DMS 273 (cell line): ENCODE measurements around the gene B3GALT5.
"Not testable (repeated sequence)": the region's sequence is repeated elsewhere in the genome, so short reads cannot be mapped to it uniquely, and the experiment has no call there.

Experiments
- DNase-seq: peaks from one replicate; lab custom pipeline; 2025; ENCODE audit not compliant: unreplicated experiment; lab: John Stamatoyannopoulos, UW

Gene B3GALT5, protein sequence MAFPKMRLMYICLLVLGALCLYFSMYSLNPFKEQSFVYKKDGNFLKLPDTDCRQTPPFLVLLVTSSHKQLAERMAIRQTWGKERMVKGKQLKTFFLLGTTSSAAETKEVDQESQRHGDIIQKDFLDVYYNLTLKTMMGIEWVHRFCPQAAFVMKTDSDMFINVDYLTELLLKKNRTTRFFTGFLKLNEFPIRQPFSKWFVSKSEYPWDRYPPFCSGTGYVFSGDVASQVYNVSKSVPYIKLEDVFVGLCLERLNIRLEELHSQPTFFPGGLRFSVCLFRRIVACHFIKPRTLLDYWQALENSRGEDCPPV

DNA sequence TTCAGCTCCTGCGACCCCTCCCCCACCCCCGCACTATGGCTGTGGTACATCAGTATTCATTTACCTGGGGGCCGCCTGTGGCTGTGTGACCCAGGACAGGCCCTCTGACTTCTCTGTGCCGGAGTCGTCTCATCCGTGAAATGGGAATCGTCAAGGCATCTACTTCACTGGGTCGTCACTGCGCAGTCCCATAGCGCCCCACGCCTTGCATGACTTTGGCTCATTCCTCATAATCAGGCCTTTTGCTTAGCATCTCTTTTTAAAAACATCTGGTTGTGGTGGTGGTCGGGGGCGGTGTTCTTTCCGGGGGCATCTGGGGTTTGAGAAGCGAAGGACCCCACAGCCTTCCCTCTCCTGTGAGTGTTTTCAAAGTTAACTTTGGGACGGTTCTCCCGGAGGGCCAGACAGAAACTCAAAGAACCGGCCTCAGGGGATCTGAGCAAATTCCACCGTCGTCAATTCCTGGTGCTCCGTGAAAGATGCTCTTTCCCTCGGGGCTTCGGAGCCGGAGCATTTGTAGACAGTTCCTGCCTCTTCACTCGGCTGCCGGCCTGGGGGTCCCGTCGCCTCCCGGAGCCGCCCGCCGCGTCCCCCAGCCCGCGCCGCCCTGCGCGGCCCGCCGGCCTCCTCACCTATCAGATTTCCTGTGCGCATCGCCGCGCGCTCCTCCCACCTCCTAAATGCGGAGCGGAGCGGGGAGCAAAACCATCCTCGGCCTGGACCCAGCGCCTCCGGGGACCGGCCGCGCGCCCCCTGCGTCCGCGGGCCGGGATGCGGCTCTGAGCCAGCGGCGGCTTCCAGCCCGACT lies at the start of gene B3GALT5:
TSS of gene B3GALT5 (plus strand) at position 708 of the 808 bp plus-strand sequence. CDS start 47,620 bp downstream, outside the sequence.
- DNase-seq: peak; percentile 79

DNA sequence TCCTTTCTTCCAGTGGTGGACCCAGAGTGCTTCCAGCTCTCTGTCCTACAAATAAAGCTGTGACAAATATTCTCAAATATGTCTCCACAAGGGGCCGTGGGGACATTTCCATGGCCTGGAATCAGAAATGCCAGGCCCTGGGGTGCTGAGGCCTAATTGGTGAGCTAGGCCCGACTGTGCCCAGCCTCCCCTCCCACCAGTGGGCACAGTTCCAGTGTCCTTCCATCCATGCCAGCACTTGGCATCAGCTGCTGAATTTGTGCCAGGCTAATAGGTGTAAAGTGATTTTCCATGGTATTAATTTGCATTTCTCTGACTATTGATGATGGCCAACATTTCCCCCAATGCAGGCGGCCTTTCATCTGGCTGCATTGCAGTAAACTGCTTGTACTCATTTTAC lies 48.5 kb upstream of the B3GALT5 start:
- DNase-seq: peak; percentile 70

DNA sequence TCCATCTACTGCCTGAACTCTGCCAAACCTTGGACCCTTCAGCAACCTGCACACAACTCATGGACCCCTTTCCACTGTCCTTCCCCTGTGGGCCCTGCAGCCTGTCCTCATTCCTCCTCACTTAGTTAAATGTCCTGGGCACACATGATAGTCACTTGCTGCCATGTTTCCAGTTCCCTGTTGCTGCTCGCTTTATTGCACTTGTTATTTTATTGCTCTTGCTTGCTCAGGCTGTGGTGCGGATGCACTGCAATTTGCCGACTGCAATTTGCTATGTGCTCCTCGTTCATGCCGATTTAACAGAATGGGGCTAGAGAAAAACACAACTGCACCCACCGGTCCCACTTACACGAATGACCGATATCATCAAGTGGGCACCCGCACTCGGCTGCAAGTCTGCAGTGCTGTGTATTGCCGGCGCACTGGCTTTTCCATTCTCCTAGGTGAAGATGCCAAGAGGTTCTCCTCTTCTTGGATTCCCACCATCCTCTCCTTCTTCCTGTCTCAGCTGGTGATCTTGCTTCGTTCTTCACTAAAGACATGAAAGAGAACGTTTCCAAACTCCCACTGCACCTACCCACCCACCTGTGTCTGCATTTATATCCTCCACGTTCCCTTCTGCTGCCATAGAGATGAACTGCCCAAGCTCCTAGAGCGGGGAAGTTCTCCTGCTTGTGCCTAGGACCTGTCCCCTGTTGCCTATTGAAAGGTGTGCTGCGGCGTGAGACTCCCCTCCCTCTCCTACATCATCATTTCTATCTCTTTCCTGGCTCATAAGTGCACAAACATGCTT lies 45.4 kb upstream of the B3GALT5 start:
- no peak for DNase-seq

DNA sequence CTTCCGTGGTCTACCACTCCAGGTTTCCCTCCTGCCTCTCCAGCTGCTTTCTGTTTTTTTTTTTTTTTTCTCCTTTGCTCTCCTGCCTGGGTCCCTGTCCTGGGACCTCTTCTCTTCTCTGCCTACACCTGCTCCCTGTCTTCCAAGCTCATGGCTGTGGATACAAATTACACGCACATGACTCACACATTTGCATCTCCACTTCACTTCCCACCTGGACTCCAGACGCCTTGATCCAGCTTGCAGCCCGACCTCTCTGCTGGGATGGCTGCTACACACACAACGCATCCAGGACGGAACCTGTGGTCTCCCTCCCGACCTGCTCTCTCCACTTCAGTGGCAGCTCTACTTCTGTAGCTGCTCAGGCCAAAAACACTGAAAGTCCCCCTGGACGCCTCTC lies 44.4 kb upstream of the B3GALT5 start:
- DNase-seq: peak; percentile 4

DNA sequence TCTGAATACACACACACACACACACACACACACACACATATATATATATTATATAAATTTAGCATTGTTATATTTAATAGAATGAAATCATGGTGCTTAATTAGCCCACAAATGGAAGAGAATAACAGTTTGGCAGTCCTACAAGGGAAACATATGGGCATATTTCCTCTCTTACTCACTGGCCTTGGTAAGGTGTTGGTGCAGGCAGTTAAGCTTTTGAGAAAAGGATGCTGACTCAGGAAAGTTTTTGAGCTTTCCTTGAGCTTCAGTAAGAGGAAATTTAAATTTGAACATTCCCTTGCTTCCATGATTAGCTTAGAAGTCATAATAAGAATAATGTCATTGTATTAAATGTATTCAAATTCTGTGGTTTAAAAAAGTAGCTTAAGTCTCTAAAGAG lies 37.0 kb upstream of the B3GALT5 start:
- DNase-seq: peak; percentile 22

DNA sequence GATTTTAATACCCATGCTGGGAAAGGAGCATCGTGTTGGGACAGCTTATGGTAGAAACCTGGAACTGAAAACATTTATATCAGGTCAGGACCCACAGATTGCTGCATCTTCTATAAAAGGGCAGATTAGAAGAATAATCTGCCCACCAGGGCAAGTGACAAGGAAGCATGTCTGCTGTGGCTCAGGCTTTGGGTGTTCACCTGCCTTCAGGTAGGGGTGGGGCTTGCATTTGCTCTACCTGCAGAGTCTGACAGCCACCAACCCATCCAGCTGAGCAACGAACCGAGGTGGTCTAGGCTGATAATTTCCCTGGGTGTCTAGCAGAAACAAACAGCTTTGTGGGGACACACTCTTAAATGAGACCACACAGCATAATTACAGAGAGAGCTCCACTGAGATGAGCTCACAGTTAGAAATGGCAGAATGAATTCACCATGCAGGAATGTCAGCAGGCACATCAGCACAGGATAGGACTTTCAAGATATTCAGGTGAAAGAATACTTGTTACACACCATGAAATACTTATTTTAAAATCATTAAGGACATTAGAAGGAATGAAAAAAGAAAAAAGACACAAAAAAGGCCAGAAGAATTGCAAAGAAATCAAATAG lies 36.1 kb upstream of the B3GALT5 start:
- DNase-seq: no peak

DNA sequence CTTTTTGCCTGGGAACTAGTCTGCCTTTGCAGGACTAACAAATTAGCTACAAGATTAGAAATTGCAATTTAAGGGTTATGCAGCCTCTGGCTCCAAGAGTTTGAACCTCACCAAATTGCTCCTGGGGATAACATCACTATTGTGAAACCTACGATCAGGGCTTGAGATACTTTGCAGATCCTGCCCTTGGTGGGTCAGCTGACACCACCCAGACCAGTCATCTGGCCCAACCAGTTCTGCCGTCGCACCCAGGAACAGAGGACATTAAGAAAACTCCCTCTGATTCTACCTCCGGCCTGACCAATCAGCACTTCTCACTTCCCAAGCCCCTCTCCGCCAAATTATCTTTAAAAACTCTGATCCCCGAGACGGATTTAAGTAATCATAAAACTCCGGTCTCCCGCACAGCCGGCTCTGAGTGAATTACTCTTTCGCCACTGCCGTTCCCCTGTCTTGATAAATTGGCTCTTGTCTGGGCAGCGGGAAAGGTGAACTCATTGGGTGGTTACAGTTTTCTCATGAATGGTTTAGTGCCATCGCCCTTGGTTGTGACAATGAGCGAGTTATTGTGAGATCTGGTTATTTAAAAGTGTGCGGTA lies 32.9 kb upstream of the B3GALT5 start:
- DNase-seq: no peak

DNA sequence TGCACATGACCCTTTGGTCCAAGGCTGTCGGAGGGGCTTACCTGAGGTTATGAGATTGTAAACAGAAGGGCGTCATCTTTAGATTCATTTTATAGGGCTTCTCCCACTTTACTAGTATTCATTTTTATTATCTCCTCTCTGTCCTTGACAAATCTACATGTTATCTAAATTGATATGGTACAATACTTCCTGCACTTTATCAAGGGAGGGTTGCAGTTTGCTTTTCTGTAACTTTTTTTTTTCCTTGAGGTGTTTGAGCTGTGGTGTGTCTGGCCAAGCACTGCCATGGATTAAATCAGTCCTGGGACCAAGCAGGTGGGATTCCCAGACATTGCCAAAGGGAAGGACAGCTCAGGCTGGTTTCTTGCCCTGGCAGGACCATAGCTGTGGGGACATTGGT lies 32.0 kb upstream of the B3GALT5 start:
- DNase-seq: no peak

DNA sequence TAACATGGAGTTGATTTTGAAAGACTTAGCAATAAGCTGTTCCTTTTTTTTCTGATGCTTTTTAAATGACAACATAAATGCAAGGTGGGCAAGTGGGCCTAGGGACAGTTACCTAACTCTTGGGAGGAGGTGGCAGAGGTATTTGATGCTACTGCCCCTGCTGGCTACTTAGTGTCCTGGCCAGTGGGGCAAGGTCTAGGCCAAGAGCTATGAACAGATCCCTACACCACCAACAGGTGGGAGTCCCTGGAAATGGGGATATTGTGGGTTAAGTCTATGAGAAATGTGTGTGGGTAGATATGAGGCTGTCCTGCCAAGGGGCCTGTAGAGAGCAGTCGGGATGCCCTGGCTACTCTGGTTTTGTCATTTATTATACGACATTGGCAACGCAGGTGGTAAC lies 31.3 kb upstream of the B3GALT5 start:
- DNase-seq: no peak

DNA sequence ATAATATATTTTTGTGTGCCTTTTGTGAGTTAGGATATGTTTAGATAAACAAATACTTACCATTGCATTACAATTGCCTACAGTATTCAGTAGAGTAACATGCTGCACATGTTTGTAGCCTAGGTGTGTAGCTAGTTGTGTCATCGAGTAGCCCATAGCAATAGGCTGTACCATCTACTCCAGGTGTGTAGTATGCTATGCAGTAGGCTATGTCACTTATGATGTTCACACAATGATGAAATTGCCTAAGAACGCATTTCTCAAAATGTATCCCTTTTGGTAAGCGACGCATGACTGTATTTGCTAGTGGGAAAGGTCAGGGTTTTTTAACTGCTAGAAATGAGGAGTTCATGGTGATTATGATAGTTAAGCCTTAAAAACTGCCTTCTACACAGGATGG lies 30.0 kb upstream of the B3GALT5 start:
- DNase-seq: no peak

DNA sequence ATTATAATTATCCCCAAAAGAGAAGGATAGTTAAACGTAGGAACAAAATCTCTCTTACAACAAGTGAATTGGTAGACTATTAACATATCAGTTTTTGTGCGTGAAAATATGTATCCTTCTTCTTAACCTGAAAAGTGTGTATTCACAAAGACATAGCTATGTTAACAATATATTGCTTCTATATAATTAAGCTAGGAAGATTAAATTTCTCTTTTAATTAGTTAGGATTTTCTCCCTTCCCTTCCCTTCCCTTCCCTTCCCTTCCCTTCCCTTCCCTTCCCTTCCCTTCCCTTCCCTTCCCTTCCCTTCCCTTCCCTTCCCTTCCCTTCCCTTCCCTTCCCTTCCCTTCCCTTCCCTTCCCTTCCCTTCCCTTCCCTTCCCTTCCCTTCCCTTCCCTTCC lies 29.2 kb upstream of the B3GALT5 start:
- not testable (repeated sequence) for DNase-seq

DNA sequence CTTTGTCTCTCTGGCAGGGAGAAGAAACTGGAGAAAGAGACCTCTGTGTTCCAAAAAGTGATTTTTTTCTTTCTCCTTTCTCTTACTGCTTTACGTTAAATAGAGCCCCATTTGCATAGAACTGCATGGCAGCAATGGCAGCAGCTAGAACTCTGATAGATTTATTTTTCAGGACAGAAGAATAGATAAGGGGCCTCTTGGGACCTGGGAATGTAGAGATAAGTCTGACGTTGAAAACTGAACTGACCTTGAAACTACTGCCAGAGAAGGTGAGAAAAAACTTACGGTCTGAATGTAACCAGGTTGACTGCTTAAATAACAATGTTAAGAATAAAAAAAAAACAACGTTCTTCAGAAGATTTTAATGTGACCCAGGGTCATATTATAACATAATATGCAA lies 25.4 kb upstream of the B3GALT5 start:
- DNase-seq: no peak

DNA sequence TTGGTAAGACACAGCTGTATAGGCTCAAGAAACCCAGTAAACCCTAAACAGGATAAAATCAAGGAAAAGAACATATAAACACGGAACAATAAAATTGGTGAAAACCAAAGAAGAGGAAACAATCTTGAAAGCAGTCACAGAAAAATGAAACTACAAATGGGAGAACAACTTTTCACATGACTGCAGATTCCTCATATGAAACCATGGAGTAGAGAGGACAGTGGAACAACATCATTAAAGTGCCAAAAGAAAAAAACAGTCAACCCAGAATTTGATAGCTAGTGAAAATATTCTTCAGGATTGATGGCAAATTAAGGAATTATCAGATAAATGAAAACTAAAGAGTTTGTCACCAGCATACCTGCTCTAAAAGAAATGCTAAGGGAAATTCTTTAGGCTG lies 23.9 kb upstream of the B3GALT5 start:
- no peak for DNase-seq

DNA sequence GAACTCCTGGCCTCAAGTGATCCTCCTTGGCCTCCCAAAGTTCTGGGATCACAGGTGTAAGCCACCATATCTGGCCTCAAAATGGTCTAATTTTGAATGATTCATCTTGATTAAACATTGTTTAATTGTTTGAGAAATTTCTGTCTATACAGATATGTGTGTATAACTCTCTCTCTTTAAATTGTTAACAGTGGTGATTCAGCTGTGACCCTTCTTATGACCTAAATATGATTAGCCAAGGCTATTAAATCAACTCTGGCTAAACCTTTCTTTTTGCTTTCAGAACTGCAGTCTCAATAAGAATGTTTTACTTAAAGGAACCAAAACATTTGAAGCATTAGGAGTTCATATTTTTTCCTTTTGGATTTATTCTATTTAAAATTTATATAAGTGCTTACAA lies 19.2 kb upstream of the B3GALT5 start:
- no peak for DNase-seq

DNA sequence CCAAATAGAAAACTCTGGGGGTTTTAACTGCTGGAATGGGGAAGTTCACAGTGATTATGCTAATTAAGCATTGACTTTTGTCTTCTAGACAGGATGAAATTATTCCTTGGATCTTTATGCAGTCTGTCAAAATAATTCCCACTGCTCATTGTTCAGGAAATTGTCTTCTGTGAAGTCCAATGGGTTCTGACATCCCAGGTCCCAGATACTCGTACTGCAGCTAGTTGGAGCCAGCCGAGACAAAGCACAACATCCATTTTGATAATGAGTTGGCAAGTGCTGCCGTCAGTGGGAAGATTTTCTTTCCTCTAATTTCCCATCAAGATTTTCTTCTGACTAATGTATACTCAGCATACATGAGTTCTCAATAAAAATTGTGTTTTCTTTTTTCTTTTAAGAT lies 17.3 kb upstream of the B3GALT5 start:
- DNase-seq: no peak

DNA sequence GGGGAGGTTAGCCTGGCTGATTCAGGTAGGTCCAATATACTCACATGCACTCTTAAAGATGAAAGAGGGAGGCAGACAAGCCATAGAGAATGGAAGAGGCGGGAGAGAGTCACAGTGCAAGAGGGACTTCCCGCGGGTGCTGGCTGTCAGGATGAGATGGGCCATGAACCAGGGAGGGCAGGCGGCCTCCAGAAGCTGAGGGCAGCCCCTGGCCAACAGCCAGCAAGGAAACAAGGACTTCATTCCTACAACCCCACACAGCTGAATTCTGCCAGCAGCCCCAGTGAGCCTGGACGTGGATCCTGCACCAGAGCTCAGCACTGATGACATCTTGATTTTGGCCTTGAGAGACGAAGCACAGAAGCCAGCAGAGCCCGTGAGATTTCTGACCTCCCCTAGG lies 15.1 kb upstream of the B3GALT5 start:
- no peak for DNase-seq

DNA sequence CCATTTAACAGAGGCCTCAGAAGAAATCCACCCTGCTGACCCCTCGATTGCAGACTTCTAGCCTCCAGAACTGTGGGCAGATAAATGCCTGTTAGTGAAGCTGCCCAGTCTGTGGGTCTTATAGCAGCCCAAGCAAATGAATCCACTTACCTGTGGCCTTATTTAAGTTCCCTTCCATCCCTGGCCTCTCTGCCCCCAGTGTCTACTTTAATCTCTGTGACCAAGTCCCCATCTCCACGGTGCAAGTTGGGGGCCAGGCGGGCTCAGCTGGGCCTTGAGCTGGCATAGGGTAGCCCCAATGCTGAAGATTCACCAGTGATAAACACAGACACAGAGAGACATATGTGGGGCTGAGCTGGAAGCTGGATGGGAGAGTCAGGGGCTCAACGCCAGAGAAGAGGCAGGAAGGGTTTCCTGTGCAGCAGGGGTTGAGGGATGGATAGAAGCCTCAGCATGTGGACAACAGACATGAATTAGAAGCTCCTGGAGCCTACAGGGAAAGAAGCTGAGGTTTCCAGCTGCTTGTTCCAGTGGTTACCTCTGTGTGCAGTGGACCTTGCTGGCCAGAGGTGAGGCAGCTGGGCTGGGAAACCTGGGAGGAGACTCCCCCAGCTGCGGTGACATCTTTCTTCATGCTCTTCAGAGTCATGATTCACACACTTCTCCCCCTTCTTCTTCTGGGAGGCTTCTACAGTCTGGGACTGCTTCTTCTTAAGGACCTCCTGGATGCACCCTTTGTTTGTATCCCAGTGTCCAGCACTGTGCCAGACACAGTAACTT lies 13.4 kb upstream of the B3GALT5 start:
- DNase-seq: no peak

DNA sequence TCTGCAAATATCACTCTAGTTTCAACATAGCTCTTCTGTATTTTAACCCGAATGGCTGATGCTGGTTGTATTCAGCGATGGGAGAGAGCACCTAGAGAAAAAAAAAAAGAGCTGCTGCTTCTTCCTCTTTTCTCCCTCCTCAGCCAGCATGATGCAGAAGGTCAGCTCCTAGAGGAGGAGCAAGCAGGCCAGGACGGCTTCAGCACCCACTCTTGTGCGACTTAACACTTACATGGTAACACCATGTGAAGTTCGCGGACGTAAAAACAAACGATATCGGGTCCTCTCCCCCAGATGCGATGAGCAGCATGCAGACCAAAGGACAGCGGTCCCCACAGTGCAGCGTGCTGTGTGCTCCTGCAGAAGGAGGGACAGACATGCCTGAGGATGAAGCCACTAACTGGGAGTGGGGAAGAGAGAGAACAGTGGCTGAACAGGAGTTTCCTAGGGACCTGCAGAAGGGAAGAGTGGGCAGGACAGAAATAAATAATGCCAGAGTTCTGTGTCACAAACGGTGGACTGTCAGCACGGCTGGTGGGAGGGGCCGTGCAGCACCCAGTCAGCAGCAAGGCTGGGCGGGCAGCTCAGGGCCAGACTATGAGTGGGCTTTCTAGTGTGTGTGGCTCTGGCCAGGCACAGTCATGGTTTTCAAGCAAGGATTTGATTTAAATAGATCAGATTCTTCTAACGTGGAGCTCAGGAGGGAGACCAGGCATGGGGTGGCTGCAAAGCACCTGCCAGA lies 11.4 kb upstream of the B3GALT5 start:
- no peak for DNase-seq

DNA sequence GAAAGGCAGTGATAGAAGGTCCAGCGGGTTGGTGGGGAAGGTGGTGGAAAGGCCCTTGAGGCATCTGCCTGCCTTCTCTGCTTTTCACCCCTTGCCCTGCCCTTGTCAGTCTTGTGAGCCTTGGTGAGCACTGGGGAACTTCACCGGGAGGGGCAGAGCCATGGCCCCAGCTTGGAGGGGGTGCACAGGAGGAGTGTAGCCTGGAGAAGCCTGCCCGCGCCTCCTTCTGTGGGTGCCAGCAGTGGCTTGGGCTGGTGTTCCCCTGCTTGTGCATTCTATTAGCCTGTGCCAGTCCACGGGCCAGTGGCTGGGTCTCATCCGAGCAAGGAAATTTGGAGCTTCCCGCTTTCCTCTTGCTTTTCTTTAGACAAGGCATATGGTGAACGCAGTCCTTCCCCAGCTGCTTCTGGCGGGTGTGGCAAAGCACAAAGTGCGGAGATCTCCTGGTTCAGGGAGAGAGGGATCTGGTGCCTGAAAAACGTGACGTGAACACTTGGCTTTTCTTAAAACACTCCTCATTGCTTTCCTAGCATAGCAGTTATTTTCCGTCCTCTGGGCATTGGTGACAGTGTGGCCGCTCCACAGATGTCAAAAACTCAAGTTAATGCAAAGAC lies 10.6 kb upstream of the B3GALT5 start:
- peak; percentile 11 for DNase-seq
